NCI-H2227 (cell line): ENCODE data around the gene PRKAR1B.
"Not testable (repeated sequence)": the region's sequence is repeated elsewhere in the genome, so short reads cannot be mapped to it uniquely, and the experiment has no call there.

ENCODE experiments used
- DNase-seq: peaks from one replicate; lab custom pipeline; 2025; ENCODE audit not compliant: unreplicated experiment; lab: John Stamatoyannopoulos, UW

The PRKAR1B gene

GRCh38 chr7:562789-563628, 164.1 kb downstream of the PRKAR1B start:
- no peak for DNase-seq

GRCh38 chr7:562374-562675, 164.8 kb downstream of the PRKAR1B start:
- no peak for DNase-seq

- no peak for DNase-seq
Observed at GRCh38 chr7:561631-562373, 165.3 kb downstream of the PRKAR1B start.

- DNase-seq = no peak
Observed at GRCh38 chr7:560966-561630, 166.0 kb downstream of the PRKAR1B start.

GRCh38 chr7:559396-559705, 167.7 kb downstream of the PRKAR1B start:
- DNase-seq = no peak

- no peak for DNase-seq
Observed at GRCh38 chr7:557558-557881, 169.6 kb downstream of the PRKAR1B start.

- DNase-seq = no peak
Observed at GRCh38 chr7:556837-557557, 170.1 kb downstream of the PRKAR1B start.

GRCh38 chr7:556291-556826, 170.7 kb downstream of the PRKAR1B start:
- DNase-seq = no peak

GRCh38 chr7:555551-556160, 171.4 kb downstream of the PRKAR1B start:
- DNase-seq = no peak

GRCh38 chr7:553636-554111, 173.4 kb downstream of the PRKAR1B start:
- DNase-seq = no peak

GRCh38 chr7:552868-553635, 174.0 kb downstream of the PRKAR1B start:
- DNase-seq = no peak

- DNase-seq = not testable (repeated sequence)
Observed at GRCh38 chr7:552151-552867, 174.8 kb downstream of the PRKAR1B start.

- DNase-seq = not testable (repeated sequence)
Observed at GRCh38 chr7:551615-551970, 175.5 kb downstream of the PRKAR1B start.

- no peak for DNase-seq
Observed at GRCh38 chr7:550881-551614, 176.0 kb downstream of the PRKAR1B start.

GRCh38 chr7:549891-550625, 177.0 kb downstream of the PRKAR1B start:
- DNase-seq = no peak

- no peak for DNase-seq
Observed at GRCh38 chr7:549066-549890, 177.8 kb downstream of the PRKAR1B start.

- no peak for DNase-seq
Observed at GRCh38 chr7:548401-548800, 178.7 kb downstream of the PRKAR1B start.
